GM19438 (cell line): ENCODE results near the gene ZNF629.
"Not testable (repeated sequence)": the region's sequence is repeated elsewhere in the genome, so short reads cannot be mapped to it uniquely, and the experiment has no call there.

Experiments used
- ATAC-seq: cut with Tn5 transposase; IDR thresholded peaks from one replicate; pipeline ENCODE4 v1.9.1; 2021; ENCODE audit warnings: low read depth; ENCODE audit not compliant: unreplicated experiment

Gene ZNF629

GRCh38 chr16:30786936-30787612 lies at the start of gene ZNF629:
Gene ZNF629 (minus strand): TSS chr16:30787205. CDS start chr16:30784482, 2,723 bp downstream.
- ATAC-seq: no peak

- no peak for ATAC-seq
Observed at GRCh38 chr16:30834130-30834740, 47.2 kb upstream of the ZNF629 start.

GRCh38 chr16:30830072-30830417 lies 43.0 kb upstream of the ZNF629 start:
- no peak for ATAC-seq

- ATAC-seq: no peak
Observed at GRCh38 chr16:30829130-30830071, 42.4 kb upstream of the ZNF629 start.

GRCh38 chr16:30821891-30822290 lies 34.9 kb upstream of the ZNF629 start:
- no peak for ATAC-seq

GRCh38 chr16:30821441-30821840 lies 34.4 kb upstream of the ZNF629 start:
- not testable (repeated sequence) for ATAC-seq

- no peak for ATAC-seq
Observed at GRCh38 chr16:30820952-30821421, 34.0 kb upstream of the ZNF629 start.

GRCh38 chr16:30816769-30817168 lies 29.8 kb upstream of the ZNF629 start:
- ATAC-seq: no peak

- ATAC-seq: peak; percentile 14
Observed at GRCh38 chr16:30813821-30814189, 26.8 kb upstream of the ZNF629 start.

GRCh38 chr16:30809675-30810074 lies 22.7 kb upstream of the ZNF629 start:
- ATAC-seq: not testable (repeated sequence)

GRCh38 chr16:30808890-30809426 lies 22.0 kb upstream of the ZNF629 start:
- not testable (repeated sequence) for ATAC-seq

- ATAC-seq: no peak
Observed at GRCh38 chr16:30808146-30808545, 21.1 kb upstream of the ZNF629 start.

GRCh38 chr16:30805370-30806169 lies 18.6 kb upstream of the ZNF629 start:
- ATAC-seq: peak; percentile 58

- ATAC-seq: no peak
Observed at GRCh38 chr16:30805056-30805369, 18.0 kb upstream of the ZNF629 start.

- ATAC-seq: no peak
Observed at GRCh38 chr16:30802936-30803335, 15.9 kb upstream of the ZNF629 start.

- ATAC-seq: no peak
Observed at GRCh38 chr16:30797670-30798309, 10.8 kb upstream of the ZNF629 start.

GRCh38 chr16:30794634-30795033 lies 7.6 kb upstream of the ZNF629 start:
- ATAC-seq: no peak

- no peak for ATAC-seq
Observed at GRCh38 chr16:30793508-30794069, 6.6 kb upstream of the ZNF629 start.

GRCh38 chr16:30787613-30788378 lies 791 bp upstream of the ZNF629 start:
- no peak for ATAC-seq
